ENCODE measurements around the gene NPFF.
A peak's percentile ranks its signal among the peaks of the same experiment; 100 is the strongest.

The NPFF gene

DNA sequence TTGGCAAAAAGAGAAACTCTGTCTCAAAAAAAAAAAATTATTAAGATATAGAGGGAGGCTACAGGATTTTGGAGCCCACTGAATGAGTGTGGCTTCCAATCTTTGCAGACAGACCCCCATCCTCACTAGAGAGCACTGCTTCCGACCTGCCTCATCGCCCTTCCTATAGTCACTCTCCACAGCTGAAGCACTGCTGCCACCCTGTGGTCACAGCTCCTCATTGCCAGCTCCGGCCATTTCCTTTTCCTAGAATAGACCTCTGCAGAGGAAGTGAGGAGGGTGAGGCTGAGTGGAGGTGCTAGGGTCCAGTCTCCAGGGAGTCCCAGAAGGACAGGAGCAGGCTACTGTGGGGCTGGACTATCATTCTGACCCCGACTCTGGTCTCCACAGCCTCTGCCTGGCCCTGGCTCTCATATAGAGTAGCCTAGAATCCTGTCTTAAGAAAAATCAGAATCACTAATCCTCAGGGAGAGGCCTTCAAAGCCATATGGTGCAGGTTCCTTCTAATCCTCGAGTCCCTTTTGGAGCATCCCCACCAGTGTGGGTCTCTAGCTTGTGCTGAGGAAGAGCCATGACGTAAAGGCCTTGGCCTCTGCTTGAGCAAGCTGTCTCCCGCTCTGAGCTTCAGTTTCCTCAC lies 1.4 kb upstream of the NPFF start:
- TF ChIP-seq, protein P1, sequence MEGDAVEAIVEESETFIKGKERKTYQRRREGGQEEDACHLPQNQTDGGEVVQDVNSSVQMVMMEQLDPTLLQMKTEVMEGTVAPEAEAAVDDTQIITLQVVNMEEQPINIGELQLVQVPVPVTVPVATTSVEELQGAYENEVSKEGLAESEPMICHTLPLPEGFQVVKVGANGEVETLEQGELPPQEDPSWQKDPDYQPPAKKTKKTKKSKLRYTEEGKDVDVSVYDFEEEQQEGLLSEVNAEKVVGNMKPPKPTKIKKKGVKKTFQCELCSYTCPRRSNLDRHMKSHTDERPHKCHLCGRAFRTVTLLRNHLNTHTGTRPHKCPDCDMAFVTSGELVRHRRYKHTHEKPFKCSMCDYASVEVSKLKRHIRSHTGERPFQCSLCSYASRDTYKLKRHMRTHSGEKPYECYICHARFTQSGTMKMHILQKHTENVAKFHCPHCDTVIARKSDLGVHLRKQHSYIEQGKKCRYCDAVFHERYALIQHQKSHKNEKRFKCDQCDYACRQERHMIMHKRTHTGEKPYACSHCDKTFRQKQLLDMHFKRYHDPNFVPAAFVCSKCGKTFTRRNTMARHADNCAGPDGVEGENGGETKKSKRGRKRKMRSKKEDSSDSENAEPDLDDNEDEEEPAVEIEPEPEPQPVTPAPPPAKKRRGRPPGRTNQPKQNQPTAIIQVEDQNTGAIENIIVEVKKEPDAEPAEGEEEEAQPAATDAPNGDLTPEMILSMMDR (IDR thresholded peaks at IDR 0.05): peak; percentile 95

DNA sequence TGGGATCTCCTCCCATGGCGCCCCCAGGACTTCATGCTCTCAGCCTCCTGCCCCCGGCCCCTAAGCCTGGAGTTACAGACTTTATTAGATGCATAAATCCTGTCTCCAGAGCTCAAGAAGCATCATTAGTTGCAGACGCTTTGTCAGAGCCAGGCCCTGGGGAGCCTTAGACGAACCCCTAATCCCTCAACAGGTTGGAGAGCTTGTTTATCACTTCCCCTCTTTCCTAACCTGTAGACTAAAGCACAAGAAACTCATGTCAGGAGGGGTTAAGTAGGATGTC lies 260 bp upstream of the NPFF start:
- TF ChIP-seq, protein P1 (IDR thresholded peaks at IDR 0.05): no peak

DNA sequence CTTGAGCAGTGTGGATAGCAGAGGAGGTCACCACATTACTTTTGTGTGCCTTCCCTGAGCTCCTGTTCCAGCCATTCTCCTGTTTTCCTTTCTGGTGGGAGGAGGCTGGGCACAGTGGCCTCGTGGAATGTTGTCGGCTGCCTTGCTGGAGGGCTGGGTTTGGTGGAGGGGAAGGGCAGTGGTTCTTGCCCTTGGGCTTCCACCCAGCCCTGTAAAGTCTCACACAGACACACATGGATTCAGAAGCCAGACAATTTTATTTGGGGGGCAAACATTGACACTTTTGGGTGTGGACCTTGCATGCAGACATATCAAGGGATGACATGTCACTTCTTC lies 866 bp downstream of the NPFF start:
- TF ChIP-seq, protein P1 (IDR thresholded peaks at IDR 0.05): no peak

DNA sequence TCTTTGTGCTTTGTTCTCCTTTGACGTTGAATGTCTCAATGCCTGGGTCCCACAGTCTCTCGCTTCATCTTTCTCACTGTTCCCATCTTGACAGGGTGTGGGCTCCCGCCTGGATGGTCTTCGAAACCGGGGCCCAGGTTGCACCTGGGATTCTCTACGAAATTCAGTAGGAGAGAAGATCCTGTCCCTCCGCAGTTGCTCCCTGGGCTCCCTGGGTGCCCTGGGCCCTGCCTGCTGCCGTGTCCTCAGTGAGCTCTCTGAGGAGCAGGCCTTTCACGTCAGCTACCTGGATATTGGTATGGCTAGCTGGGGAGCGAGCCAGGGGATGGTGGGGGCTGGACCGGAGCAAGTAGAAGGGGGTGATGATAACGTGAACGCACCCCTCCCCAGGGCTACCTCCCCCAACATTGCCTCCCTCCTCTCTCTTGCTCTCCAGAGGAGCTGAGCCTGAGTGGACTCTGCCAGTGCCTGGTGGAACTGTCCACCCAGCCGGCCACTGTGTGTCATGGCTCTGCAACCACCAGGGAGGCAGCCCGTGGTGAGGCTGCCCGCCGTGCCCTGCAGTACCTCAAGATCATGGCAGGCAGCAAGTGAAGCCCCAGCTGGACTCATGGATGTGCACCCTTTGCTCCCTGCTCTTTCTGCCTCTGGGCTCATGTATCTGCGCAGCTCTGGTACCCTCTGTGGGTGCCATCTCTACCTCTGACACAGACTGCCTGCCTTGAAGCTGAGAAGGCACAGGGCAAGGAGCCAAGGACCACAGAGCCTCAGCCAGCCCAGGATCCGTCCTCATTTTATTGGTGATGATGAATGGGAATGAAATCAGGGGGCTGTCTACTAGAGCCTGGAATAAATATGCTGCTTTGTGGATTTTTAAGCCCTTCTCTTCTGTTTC lies 1.5 kb downstream of the NPFF start:
- TF ChIP-seq, protein P1 (IDR thresholded peaks at IDR 0.05): no peak

DNA sequence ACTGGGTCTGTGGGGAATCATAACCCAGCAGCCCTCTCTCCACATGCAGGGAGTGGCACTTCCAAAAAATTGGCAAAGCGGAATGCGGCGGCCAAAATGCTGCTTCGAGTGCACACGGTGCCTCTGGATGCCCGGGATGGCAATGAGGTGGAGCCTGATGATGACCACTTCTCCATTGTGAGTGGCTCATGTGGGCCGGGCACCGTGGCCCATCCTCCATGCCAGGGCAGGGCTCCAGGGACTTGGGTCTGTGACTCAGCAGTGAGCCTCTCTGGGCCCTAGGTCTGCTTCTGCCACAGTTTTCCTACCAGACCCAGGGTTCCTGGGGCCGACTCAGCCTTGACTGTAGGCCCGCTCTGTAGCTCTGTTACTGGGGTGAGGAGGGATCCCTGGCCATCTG lies 2.2 kb downstream of the NPFF start:
- TF ChIP-seq, protein P1 (IDR thresholded peaks at IDR 0.05): no peak

- TF ChIP-seq, protein P1 (IDR thresholded peaks at IDR 0.05): no peak
Observed at GRCh38 chr12:53504004-53504920, 3.0 kb downstream of the NPFF start.

- TF ChIP-seq, protein P1 (IDR thresholded peaks at IDR 0.05): no peak
Observed at GRCh38 chr12:53502983-53503728, 4.1 kb downstream of the NPFF start.
